Lung (tissue), 12 donors: ENCODE data around the gene CLTB. TPM values are rescaled to one million over a fixed set of nuclear protein-coding genes. Genes with fewer than 3 reads are reported as not detected.

Experiments used
- ATAC-seq: fragments of 200-7000 bp; cut with Tn5 transposase; one replicate; pipeline ENCODE4 v1.9.1; 2020; ENCODE audit warnings: moderate number of reproducible peaks; ENCODE audit not compliant: insufficient read depth, low FRiP score
- DNase-seq, 3 donors: peaks; one replicate each; pipeline ENCODE4 v3.0.0-alpha.2; 2013 to 2017
- H3K27ac ChIP-seq, 2 donors: one replicate each; pipeline ENCODE4 v1.5.1; 2013; ENCODE audit warnings: mild to moderate bottlenecking in 2 of 2, moderate library complexity in 2 of 2, control low read depth in 1 of 2, inconsistent platforms in 1 of 2, low read depth in 1 of 2, low read length in 1 of 2
- H3K27me3 ChIP-seq, 3 donors: one replicate each; pipeline ENCODE4 v1.5.1; 2013; ENCODE audit warnings: low read length in 2 of 3; ENCODE audit not compliant: control insufficient read depth in 3 of 3, insufficient read depth in 3 of 3
- H3K36me3 ChIP-seq, 4 donors: one replicate each; pipeline ENCODE4 v1.5.1; 2013; ENCODE audit warnings: low read length in 4 of 4, mild to moderate bottlenecking in 1 of 4, moderate library complexity in 1 of 4; ENCODE audit not compliant: control insufficient read depth in 4 of 4, insufficient read depth in 4 of 4
- H3K4me1 ChIP-seq, 5 donors: one replicate each; pipeline ENCODE4 v1.5.1; 2013; ENCODE audit warnings: low read length in 5 of 5, mild to moderate bottlenecking in 2 of 5, moderate library complexity in 1 of 5; ENCODE audit not compliant: control insufficient read depth in 5 of 5, insufficient read depth in 5 of 5
- H3K4me3 ChIP-seq: one replicate; pipeline ENCODE4 v1.5.1; 2013; ENCODE audit warnings: mild to moderate bottlenecking, control low read depth, moderate library complexity
- H3K9ac ChIP-seq, 2 donors: one replicate each; pipeline ENCODE4 v1.5.1; 2013; ENCODE audit warnings: low read length in 2 of 2, control low read depth in 1 of 2; ENCODE audit not compliant: insufficient read depth in 1 of 2
- H3K9me3 ChIP-seq, 4 donors: one replicate each; pipeline ENCODE4 v1.5.1; 2013; ENCODE audit warnings: low read length in 3 of 4, mild to moderate bottlenecking in 1 of 4, moderate library complexity in 1 of 4; ENCODE audit not compliant: control insufficient read depth in 4 of 4, insufficient read depth in 3 of 4
- WGBS, 2 donors: extraction: QIAGEN DNeasy Blood & Tissue Kit; methylation state at CpG; one replicate each; pipeline ENCODE4 v1.1.7; 2013; 5-methylcytosine and 5-hydroxymethylcytosine counted together
- polyA plus RNA-seq, 2 donors: library from polyadenylated mRNA; stranded (reverse); fragments of 200-250 nt; gene quantifications; one replicate each; pipeline ENCODE4 v1.2.1, GENCODE V29; 2013
- total RNA-seq, 2 donors: library from RNA; depleted of rRNA in 1 of 2; stranded (reverse); fragments of >200 nt in 1 of 2; gene quantifications; one replicate each; pipeline ENCODE4 v1.2.1, GENCODE V29; 2014 to 2021
- TF ChIP-seq, protein P1 (sequence below): IDR thresholded peaks from 2 replicates; pipeline ENCODE4 v1.5.1; 2012; ENCODE audit warnings: mild to moderate bottlenecking; ENCODE audit errors: control extremely low read depth, extremely low read depth
- donor health status: control.
- donor health status: control.
- donor health status: Bipolar disorder and iron deficiency.
- donor health status: healthy.
- donor health status: DM: yes; HTN: yes; CAD: no.

CLTB gene
- total and polyA plus RNA-seq, 4 donors, result 33.2 to 193 (median 112) TPM

DNA sequence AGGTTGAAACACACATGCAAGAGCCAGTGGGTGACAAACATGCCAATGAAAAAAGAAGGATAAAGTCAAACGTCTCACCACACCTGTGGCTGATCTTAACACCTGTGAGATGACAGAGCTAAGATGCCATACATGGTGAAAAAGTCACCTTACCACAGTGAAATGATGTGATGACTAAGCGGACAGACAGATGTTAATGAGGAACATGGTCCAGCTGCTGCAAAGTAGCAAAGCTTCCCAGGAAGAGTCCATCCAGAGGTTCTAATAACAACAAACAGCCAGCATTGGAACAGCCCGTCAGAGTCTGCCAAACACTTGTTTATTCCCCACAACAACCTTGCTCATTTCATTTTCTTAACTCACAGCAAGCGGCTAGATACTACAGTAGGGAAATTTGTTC, 56.7 kb downstream of the CLTB start:
- peak; percentile 19 to 48 (median 28) for DNase-seq
- Histone ChIP-seq H3K9me3 (no peaks in the 10 kb centered on the region), H3K27me3 (no peaks in the 10 kb centered on the region), H3K27ac (no peak overlapping the region), H3K36me3 (peaks cover 2 to 14% (median 8%) of the 10 kb centered on the region in 4 donors), H3K4me1 (peaks cover 0 to 9% (median 0%) of the 10 kb centered on the region in 5 donors), H3K9ac (no peak overlapping the region), H3K4me3 (no peak overlapping the region)
- WGBS, 2 donors, result 64 to 74% methylated on average over 4 of the region's 4 CpGs
- no peak for ATAC-seq
- TF ChIP-seq, protein P1, sequence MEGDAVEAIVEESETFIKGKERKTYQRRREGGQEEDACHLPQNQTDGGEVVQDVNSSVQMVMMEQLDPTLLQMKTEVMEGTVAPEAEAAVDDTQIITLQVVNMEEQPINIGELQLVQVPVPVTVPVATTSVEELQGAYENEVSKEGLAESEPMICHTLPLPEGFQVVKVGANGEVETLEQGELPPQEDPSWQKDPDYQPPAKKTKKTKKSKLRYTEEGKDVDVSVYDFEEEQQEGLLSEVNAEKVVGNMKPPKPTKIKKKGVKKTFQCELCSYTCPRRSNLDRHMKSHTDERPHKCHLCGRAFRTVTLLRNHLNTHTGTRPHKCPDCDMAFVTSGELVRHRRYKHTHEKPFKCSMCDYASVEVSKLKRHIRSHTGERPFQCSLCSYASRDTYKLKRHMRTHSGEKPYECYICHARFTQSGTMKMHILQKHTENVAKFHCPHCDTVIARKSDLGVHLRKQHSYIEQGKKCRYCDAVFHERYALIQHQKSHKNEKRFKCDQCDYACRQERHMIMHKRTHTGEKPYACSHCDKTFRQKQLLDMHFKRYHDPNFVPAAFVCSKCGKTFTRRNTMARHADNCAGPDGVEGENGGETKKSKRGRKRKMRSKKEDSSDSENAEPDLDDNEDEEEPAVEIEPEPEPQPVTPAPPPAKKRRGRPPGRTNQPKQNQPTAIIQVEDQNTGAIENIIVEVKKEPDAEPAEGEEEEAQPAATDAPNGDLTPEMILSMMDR, result no peak

DNA sequence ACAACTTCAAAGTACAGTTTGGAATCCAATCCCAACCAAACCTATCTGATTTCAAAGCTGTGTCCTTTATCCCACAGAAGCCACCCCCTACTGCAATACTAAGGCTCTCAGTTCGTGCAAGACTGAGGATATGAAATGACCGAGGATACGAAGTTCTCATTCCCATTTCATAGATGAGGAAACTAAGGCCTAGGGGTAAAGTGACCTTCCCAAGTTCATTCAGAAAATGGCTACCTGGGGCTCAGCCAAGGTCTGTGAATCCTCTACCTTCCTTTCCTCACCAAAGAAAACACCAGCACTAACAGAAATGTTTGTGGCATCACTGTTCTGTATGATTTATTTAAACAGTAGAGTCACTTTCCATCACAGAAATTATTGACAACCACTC, 60.2 kb downstream of the CLTB start:
- Histone ChIP-seq H3K4me3 (no peak overlapping the region), H3K36me3 (peaks cover 14 to 37% (median 24%) of the 10 kb centered on the region in 4 donors), H3K27me3 (no peaks in the 10 kb centered on the region), H3K27ac (no peak overlapping the region), H3K9me3 (no peaks in the 10 kb centered on the region), H3K4me1 (peaks cover 0 to 7% (median under 1%) of the 10 kb centered on the region in 5 donors), H3K9ac (no peak overlapping the region)
- ATAC-seq (no peak), DNase-seq (no peak)
- WGBS, 2 donors, result 94 to 96% methylated on average over 3 of the region's 3 CpGs
- TF ChIP-seq, protein P1, result no peak

DNA sequence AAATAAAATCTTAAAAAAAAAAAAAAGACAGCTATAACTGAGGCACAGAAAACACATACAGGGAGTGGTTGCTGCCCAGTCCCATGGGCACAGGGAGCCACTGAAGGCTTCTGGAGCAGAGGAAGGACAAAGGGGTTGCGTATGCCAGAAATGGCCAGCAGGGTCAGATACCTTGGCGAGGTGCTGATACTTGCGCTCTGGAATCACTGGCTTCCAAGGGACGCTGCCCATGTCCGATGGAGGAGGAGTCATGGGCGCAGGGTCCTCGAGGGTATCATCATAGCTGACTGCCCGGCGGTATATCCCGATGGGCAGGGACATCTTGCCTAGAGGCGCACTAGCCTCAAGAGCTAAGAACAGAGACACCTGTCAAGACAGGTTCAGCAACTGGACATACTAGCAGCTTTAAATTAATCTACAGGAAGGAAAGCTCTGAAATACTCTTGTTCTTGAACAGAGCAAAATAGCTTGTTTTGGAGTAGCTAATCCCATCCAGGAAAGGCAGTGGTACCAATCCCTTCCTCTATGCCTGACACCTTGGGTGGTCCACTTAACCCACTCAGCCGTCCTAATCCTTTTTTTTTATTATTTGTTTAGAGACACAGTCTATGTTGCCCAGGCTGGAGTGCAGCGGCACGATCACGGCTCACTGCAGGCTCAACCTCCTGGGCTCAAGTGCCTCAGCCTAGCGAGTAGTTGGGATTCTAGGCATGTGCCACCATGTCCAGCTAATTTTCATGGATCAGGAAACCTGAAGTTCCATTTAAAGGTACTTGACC, 60.8 kb downstream of the CLTB start:
- 89 to 93% methylated on average over 16 of the region's 16 CpGs for WGBS, 2 donors
- Histone ChIP-seq H3K4me3 (no peak overlapping the region), H3K4me1 (peaks cover 0 to 7% (median 2%) of the 10 kb centered on the region in 5 donors), H3K9me3 (no peaks in the 10 kb centered on the region), H3K27ac (no peak overlapping the region), H3K27me3 (no peaks in the 10 kb centered on the region), H3K9ac (no peak overlapping the region), H3K36me3 (peaks cover 14 to 40% (median 25%) of the 10 kb centered on the region in 4 donors)
- DNase-seq (no peak), ATAC-seq (no peak)
- TF ChIP-seq, protein P1, result no peak
